ENCODE results near the gene COQ8B.
"Not testable (repeated sequence)": the region's sequence is repeated elsewhere in the genome, so short reads cannot be mapped to it uniquely, and the experiment has no call there.

COQ8B gene

GRCh38 chr19:40741527-40742390, 25.1 kb upstream of the COQ8B start:
- no peak for DNase-seq

- no peak for DNase-seq
These were observed 24.1 kb upstream of the COQ8B start for GRCh38 chr19:40740747-40741146.

GRCh38 chr19:40739871-40740703, 23.4 kb upstream of the COQ8B start:
- DNase-seq = no peak

- DNase-seq = no peak
These were observed 22.5 kb upstream of the COQ8B start for GRCh38 chr19:40739030-40739839.

- DNase-seq = no peak
These were observed 20.5 kb upstream of the COQ8B start for GRCh38 chr19:40737102-40737644.

GRCh38 chr19:40736661-40737060, 20.0 kb upstream of the COQ8B start:
- DNase-seq = no peak

- DNase-seq = no peak
These were observed 18.5 kb upstream of the COQ8B start for GRCh38 chr19:40735013-40735771.

GRCh38 chr19:40733149-40733548, 16.5 kb upstream of the COQ8B start:
- no peak for DNase-seq

- not testable (repeated sequence) for DNase-seq
These were observed 15.6 kb upstream of the COQ8B start for GRCh38 chr19:40732304-40732703.

GRCh38 chr19:40730065-40730464, 13.4 kb upstream of the COQ8B start:
- DNase-seq = not testable (repeated sequence)

- no peak for DNase-seq
These were observed 9.6 kb upstream of the COQ8B start for GRCh38 chr19:40726279-40726678.

GRCh38 chr19:40724855-40725254, 8.2 kb upstream of the COQ8B start:
- no peak for DNase-seq

- DNase-seq = no peak
These were observed 7.6 kb upstream of the COQ8B start for GRCh38 chr19:40724315-40724714.

- no peak for DNase-seq
These were observed 7.1 kb upstream of the COQ8B start for GRCh38 chr19:40723661-40724254.

GRCh38 chr19:40721936-40722661, 5.4 kb upstream of the COQ8B start:
- no peak for DNase-seq

- DNase-seq = no peak
These were observed 4.4 kb upstream of the COQ8B start for GRCh38 chr19:40721140-40721486.

GRCh38 chr19:40719414-40719894, 2.8 kb upstream of the COQ8B start:
- DNase-seq = no peak

GRCh38 chr19:40718774-40719391, 2.2 kb upstream of the COQ8B start:
- peak; percentile 32 to 80 for DNase-seq

GRCh38 chr19:40717880-40718773, 1.4 kb upstream of the COQ8B start:
- peak; percentile 20 to 58 for DNase-seq
